Measurements from ENCODE around the gene TMEM52. TPM values are rescaled to one million over a fixed set of nuclear protein-coding genes. Genes with fewer than 3 reads are reported as not detected.

TMEM52 gene
- total RNA-seq, 1 experiment from 2014 or later: 9.6 TPM

DNA sequence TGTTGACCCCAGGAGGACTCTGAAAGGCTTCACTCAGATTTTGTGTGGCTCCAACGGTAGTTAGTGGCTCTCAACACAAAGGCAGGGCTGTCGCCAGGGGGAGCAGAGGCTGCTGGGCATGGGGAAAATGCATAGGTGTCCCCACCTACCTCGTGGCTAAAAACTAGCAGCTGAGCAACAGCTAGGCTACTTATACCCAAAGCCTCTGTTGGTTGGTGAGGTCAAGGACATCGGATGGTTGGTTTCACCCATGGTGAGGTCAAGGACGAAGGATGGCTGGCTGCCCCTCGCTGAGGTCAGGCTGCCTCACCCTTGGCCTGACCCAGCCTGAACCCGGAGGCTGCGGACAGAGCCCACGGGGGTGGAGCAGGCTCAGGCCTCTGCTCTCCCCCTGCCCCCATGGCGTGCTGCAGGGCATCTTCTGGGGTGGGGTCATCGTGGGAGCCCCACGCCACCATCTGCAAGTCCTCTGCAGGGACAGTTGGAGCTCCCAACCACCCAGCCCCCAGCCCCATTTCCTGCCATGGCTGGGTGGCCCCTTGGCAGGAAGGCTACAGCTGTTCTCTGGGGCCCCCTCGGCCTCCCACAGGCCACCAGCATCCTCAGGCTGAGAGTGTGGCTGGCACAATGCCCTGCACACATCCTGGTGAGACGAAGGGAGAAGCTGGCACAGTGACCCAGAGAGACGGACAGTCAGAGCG is 19.7 kb downstream of the TMEM52 start:
- Histone ChIP-seq H3K4me1 (ENCODE audit: insufficient read depth, low read length) (0 out of 2 replicates have a peak, but pooled peaks cover 3% of the 10 kb centered on the region), H2BK20ac (ENCODE audit: low read depth, low read length, poor library complexity, severe bottlenecking) (no peak overlapping the region), H2BK5ac (ENCODE audit: insufficient read length, low read length) (no peak overlapping the region), H3K23ac (ENCODE audit: insufficient read length, low read depth, low read length) (no peak overlapping the region), H3K9ac (ENCODE audit: extremely low read depth, insufficient read length, low read length) (no peak overlapping the region), H3K56ac (ENCODE audit: insufficient read length, low read depth, low read length) (no peak overlapping the region), H3K27ac (ENCODE audit: insufficient read length, low read depth, low read length) (no peak overlapping the region), H3K4ac (ENCODE audit: low read depth, low read length) (no peak overlapping the region), H3K18ac (ENCODE audit: insufficient read length, low read depth, low read length) (no peak overlapping the region), H2BK120ac (ENCODE audit: low read depth, low read length, poor library complexity, severe bottlenecking) (no peak overlapping the region), H2AFZ (ENCODE audit: low read length) (no peak overlapping the region), H4K8ac (replicated peaks; ENCODE audit: insufficient read length, low read depth, low read length) (no peak overlapping the region), H4K91ac (ENCODE audit: insufficient read length, low read depth, low read length) (no peak overlapping the region), H4K5ac (ENCODE audit: insufficient read length, low read depth, low read length) (no peak overlapping the region), H3K79me2 (ENCODE audit: insufficient read depth, low read length) (no peaks in the 10 kb centered on the region), H3K79me1 (ENCODE audit: insufficient read depth, low read depth, low read length, poor library complexity, severe bottlenecking) (no peaks in the 10 kb centered on the region), H3K27me3 (ENCODE audit: insufficient read depth, low read length) (no peaks in the 10 kb centered on the region), H2AK5ac (ENCODE audit: insufficient read length, low read length) (no peak overlapping the region), H3T11ph (ENCODE audit: low read length) (no peak overlapping the region), H3K14ac (ENCODE audit: insufficient read depth, low read length) (no peak overlapping the region; the same call in 1 of the 2 replicates), H3K9me3 (ENCODE audit: control insufficient read depth, low read depth, low read length) (no peaks in the 10 kb centered on the region), H3K23me2 (ENCODE audit: insufficient read length, low read depth, low read length, poor library complexity, severe bottlenecking) (no peaks in the 10 kb centered on the region), H2BK15ac (ENCODE audit: low read depth, low read length) (no peak overlapping the region), H2BK12ac (ENCODE audit: insufficient read length, low read depth, low read length) (no peak overlapping the region), H3K4me2 (ENCODE audit: insufficient read depth, insufficient read length, low read length) (no peak overlapping the region), H4K20me1 (ENCODE audit: control insufficient read depth, insufficient read depth, insufficient read length) (no peaks in the 10 kb centered on the region)
- TF ChIP-seq, protein P1, sequence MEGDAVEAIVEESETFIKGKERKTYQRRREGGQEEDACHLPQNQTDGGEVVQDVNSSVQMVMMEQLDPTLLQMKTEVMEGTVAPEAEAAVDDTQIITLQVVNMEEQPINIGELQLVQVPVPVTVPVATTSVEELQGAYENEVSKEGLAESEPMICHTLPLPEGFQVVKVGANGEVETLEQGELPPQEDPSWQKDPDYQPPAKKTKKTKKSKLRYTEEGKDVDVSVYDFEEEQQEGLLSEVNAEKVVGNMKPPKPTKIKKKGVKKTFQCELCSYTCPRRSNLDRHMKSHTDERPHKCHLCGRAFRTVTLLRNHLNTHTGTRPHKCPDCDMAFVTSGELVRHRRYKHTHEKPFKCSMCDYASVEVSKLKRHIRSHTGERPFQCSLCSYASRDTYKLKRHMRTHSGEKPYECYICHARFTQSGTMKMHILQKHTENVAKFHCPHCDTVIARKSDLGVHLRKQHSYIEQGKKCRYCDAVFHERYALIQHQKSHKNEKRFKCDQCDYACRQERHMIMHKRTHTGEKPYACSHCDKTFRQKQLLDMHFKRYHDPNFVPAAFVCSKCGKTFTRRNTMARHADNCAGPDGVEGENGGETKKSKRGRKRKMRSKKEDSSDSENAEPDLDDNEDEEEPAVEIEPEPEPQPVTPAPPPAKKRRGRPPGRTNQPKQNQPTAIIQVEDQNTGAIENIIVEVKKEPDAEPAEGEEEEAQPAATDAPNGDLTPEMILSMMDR (conservative IDR thresholded peaks at IDR 0.05): peak; percentile 48; the same call in 2 of the 3 replicates
- DNase-seq: peak; percentile 68
- no peak overlapping the region for H3K4me3 Mint-ChIP-seq
- H3K4me1 Mint-ChIP-seq: peaks cover 15 to 22% of the 10 kb centered on the region in 2 experiments
- H3K36me3 Mint-ChIP-seq (ENCODE audit: insufficient read depth in 1 of 3, low read depth in 3 of 3): no peaks in the 10 kb centered on the region
- WGBS (ENCODE audit: extremely low coverage, insufficient read length, low lambda C conversion rate): no CpG with 5 or more reads among the region's 16 CpGs
- no peak overlapping the region for H3K27ac Mint-ChIP-seq
- H3K9me3 Mint-ChIP-seq: peaks cover 6% of the 10 kb centered on the region in 2 experiments; a peak in 3 of 5 replicates
- H3K27me3 Mint-ChIP-seq (ENCODE audit: low read depth): peaks cover 6% of the 10 kb centered on the region

All from H9 (cell line).